ENCODE measurements around the gene GMPPA. TPM values are rescaled to one million over a fixed set of nuclear protein-coding genes. Genes with fewer than 3 reads are reported as not detected.

GMPPA gene
- total and polyA plus RNA-seq, 7 donors = 14.4 to 33.8 (median 20.0) TPM

DNA sequence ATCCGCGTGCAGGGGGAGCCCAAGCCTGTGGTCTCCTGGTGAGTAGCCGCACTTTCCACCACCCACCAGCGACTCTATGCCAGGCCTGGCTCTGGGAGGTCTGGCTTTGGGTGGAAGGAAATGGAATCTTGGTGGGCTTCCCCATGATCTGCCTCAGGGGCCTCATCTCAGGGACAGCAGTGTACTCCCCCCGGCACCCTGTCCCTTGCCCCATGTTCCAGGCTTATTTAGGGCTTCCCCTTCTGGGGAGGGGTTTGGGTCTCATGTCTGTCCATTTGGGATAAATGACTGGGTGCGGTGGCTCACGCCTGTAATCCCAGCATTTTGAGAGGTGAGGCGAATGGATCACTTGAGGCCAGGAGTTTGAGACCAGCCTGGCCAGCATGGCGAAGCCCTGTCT, 36.3 kb upstream of the GMPPA start:
- no peaks in the 10 kb centered on the region for H3K9me3 ChIP-seq
- peaks cover 32% of the 10 kb centered on the region for H3K4me1 ChIP-seq
- H3K36me3 ChIP-seq (ENCODE audit: insufficient read depth in 1 of 2, low read depth in 1 of 2) = peaks cover 0 to 59% of the 10 kb centered on the region in 2 donors
- no peak for TF ChIP-seq CTCF (IDR thresholded peaks at IDR 0.05)
- intact Hi-C loops (cut with DNase I) = no loop called here
- ATAC-seq (no peak), DNase-seq (no peak)
- no peaks in the 10 kb centered on the region for H3K27me3 ChIP-seq (ENCODE audit: insufficient read depth in 3 of 3, low read length in 2 of 3)
- peak overlapping the region; percentile 94 for H3K27ac ChIP-seq
- 80 to 96% (median 91%) methylated on average over 9 of the region's 9 CpGs for WGBS, 3 donors
- no peak overlapping the region for H3K4me3 ChIP-seq

GRCh38 chr2:219464286-219465032, 34.2 kb upstream of the GMPPA start:
- ATAC-seq = no peak
- Histone ChIP-seq H3K9me3 (no peaks in the 10 kb centered on the region), H3K27ac (peak overlapping the region; percentile 46), H3K27me3 (ENCODE audit: insufficient read depth in 3 of 3, low read length in 2 of 3) (no peaks in the 10 kb centered on the region), H3K4me1 (peaks cover 14% of the 10 kb centered on the region), H3K36me3 (ENCODE audit: insufficient read depth in 1 of 2, low read depth in 1 of 2) (peaks cover 0 to 78% of the 10 kb centered on the region in 2 donors), H3K4me3 (no peak overlapping the region)
- intact Hi-C loops (cut with DNase I) = loop anchor here in 1 of 2 donors (5.0 kb wide), 1 partner anchor 58 kb away; no protein-coding TSS in a partner anchor
- WGBS, 3 donors = 86 to 89% (median 87%) methylated on average over 21 of the region's 21 CpGs
- no peak for TF ChIP-seq CTCF (IDR thresholded peaks at IDR 0.05)
- no peak for DNase-seq

GRCh38 chr2:219465659-219466561, 32.8 kb upstream of the GMPPA start:
- Histone ChIP-seq H3K27me3 (ENCODE audit: insufficient read depth in 3 of 3, low read length in 2 of 3) (no peaks in the 10 kb centered on the region), H3K9me3 (no peaks in the 10 kb centered on the region), H3K4me1 (peaks cover 4% of the 10 kb centered on the region), H3K36me3 (ENCODE audit: insufficient read depth in 1 of 2, low read depth in 1 of 2) (peaks cover 0 to 92% of the 10 kb centered on the region in 2 donors), H3K4me3 (no peak overlapping the region), H3K27ac (no peak overlapping the region)
- DNase-seq (no peak), ATAC-seq (no peak)
- WGBS, 3 donors = 88 to 92% (median 88%) methylated on average over 33 to 47 of the region's 47 CpGs
- intact Hi-C loops (cut with DNase I) = loop anchor here in 1 of 2 donors (5.0 kb wide), 1 partner anchor 56 kb away; no protein-coding TSS in a partner anchor
- no peak for TF ChIP-seq CTCF (IDR thresholded peaks at IDR 0.05)

GRCh38 chr2:219466816-219467735, 31.6 kb upstream of the GMPPA start:
- Histone ChIP-seq H3K4me3 (no peak overlapping the region), H3K9me3 (no peaks in the 10 kb centered on the region), H3K4me1 (no peaks in the 10 kb centered on the region), H3K27me3 (ENCODE audit: insufficient read depth in 3 of 3, low read length in 2 of 3) (no peaks in the 10 kb centered on the region), H3K27ac (no peak overlapping the region), H3K36me3 (ENCODE audit: insufficient read depth in 1 of 2, low read depth in 1 of 2) (peaks cover 0 to 98% of the 10 kb centered on the region in 2 donors)
- DNase-seq (no peak), ATAC-seq (peak in 1 of 4 donors; percentile 8)
- WGBS, 3 donors = 74 to 80% (median 74%) methylated on average over 28 of the region's 28 CpGs
- intact Hi-C loops (cut with DNase I) = loop anchor here in 1 of 2 donors (5.0 kb wide), 1 partner anchor 55 kb away; no protein-coding TSS in a partner anchor
- no peak for TF ChIP-seq CTCF (IDR thresholded peaks at IDR 0.05)

Measured in psoas muscle (tissue), 8 donors.